Caco-2 (cell line): Measurements from ENCODE around the gene TUBB4B. TPM values are rescaled to one million over a fixed set of nuclear protein-coding genes. Genes with fewer than 3 reads are reported as not detected.

Experiments
- BruUV-seq: library from RNA; stranded (reverse); fragments of 400-500 nt; replicated peaks from 2 replicates; lab custom pipeline; 2021; lab: Mats Ljungman, UMichigan
- CTCF ChIA-PET: fragments of 300-600 bp; sonication (Branson Sonifier 250); formaldehyde crosslinking; loops from one replicate; lab custom pipeline; 2022; ENCODE audit warnings: antibody characterized with exemption; lab: Charles Lee
- POLR2A ChIA-PET: fragments of 300-600 bp; sonication (Branson Sonifier 250); formaldehyde crosslinking; loops from one replicate; lab custom pipeline; 2022; ENCODE audit warnings: antibody characterized with exemption; lab: Charles Lee
- DNase-seq, 2 experiments: peaks; one replicate each; pipeline versions ENCODE4 v3.0.0 to v3.0.0-alpha.2; 2020 to 2022
- H3K27me3 ChIP-seq: replicated peaks from 2 replicates; pipeline ENCODE4 v1.6.0; 2011; ENCODE audit warnings: low read length; ENCODE audit not compliant: control insufficient read depth, insufficient read depth
- H3K36me3 ChIP-seq: 2 replicates; pipeline ENCODE4 v1.5.1; 2011; ENCODE audit warnings: low read length; ENCODE audit not compliant: control insufficient read depth, insufficient read depth
- H3K4me1 ChIP-seq: fragments of 250-450 bp; sonication (Bioruptor Pico); 2 replicates; pipeline ENCODE4 v1.5.1; 2020; ENCODE audit warnings: mild to moderate bottlenecking
- H3K4me3 ChIP-seq: 2 replicates; pipeline ENCODE4 v1.5.1; 2011; ENCODE audit warnings: low read depth, mild to moderate bottlenecking, control low read depth, low read length
- H3K9me3 ChIP-seq: fragments of 250-450 bp; sonication (Bioruptor Pico); 2 replicates; pipeline ENCODE4 v1.5.1; 2020; ENCODE audit warnings: mild to moderate bottlenecking, moderate library complexity
- H3K27ac Mint-ChIP-seq: one replicate; pipeline ENCODE4 v1.8.0; 2022; ENCODE audit warnings: mixed read lengths; ENCODE audit not compliant: unreplicated experiment
- H3K27me3 Mint-ChIP-seq: one replicate; pipeline ENCODE4 v1.8.0; 2022; ENCODE audit warnings: mixed read lengths; ENCODE audit not compliant: insufficient read depth, unreplicated experiment
- H3K36me3 Mint-ChIP-seq: one replicate; pipeline ENCODE4 v1.8.0; 2022; ENCODE audit warnings: mild to moderate bottlenecking, mixed read lengths; ENCODE audit not compliant: insufficient read depth, unreplicated experiment
- H3K4me1 Mint-ChIP-seq: one replicate; pipeline ENCODE4 v1.8.0; 2022; ENCODE audit warnings: low read depth, mixed read lengths; ENCODE audit not compliant: unreplicated experiment
- H3K4me3 Mint-ChIP-seq: one replicate; pipeline ENCODE4 v1.8.0; 2022; ENCODE audit warnings: mild to moderate bottlenecking, moderate library complexity, mixed read lengths; ENCODE audit not compliant: unreplicated experiment
- H3K9me3 Mint-ChIP-seq: one replicate; pipeline ENCODE4 v1.8.0; 2022; ENCODE audit warnings: mixed read lengths; ENCODE audit not compliant: unreplicated experiment
- CTCF ChIP-seq, 2 experiments: fragments of 200-600 bp in 1 of 2; IDR thresholded peaks; 1 replicate in 1 of 2; 2 replicates in 1 of 2; pipeline versions ENCODE4 v1.5.1 to v1.8.0; 2011 to 2022; ENCODE audit warnings: antibody characterized with exemption in 1 of 2, control low read depth in 1 of 2, inconsistent platforms in 1 of 2, low read depth in 1 of 2, low read length in 1 of 2, mild to moderate bottlenecking in 1 of 2, moderate library complexity in 1 of 2; ENCODE audit not compliant: insufficient read depth in 1 of 2, severe bottlenecking in 1 of 2, unreplicated experiment in 1 of 2
- intact Hi-C: fragments of 100-400 bp; cut with micrococcal nuclease; formaldehyde crosslinking; loops from one replicate; pipeline ENCODE4 v1.10.0; 2022; ENCODE audit not compliant: unreplicated experiment
- total RNA-seq: library from RNA; stranded (reverse); gene quantifications from 2 replicates; pipeline ENCODE4 v1.2.3, GENCODE V29; 2022

TUBB4B gene
- total RNA-seq, 1 experiment from 2014 or later = 487 TPM

DNA sequence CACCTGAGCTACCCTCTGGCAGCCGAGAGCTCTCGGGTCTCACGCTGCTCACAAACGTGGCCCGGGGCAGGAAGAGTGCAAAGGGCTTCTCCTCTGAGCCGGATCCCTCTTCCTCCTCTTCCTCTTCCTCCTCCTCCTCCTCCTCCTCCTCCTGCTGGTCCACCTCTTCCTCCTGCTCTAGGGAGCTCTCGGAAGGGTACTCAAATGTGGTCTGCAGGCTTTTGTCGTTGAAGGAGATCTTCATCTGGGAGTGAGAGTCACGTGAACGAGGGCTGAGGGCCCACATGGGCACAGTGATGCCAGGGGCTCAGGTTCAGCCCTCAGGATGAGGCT lies 48.7 kb upstream of the TUBB4B start:
- POLR2A ChIA-PET = interaction anchor here (0.6 kb wide), 1 partner anchor 8 kb away, joined by 3 read pairs; the partner anchor contains the start of gene TPRN
- no peak for TF ChIP-seq CTCF (IDR thresholded peaks at IDR 0.05; ENCODE audit: insufficient read depth in 1 of 2, low read depth in 1 of 2, low read length in 1 of 2, severe bottlenecking in 1 of 2, unreplicated experiment in 1 of 2)
- intact Hi-C loops = no loop called here
- Mint-ChIP-seq H3K27ac (no peak overlapping the region), H3K27me3 (no peaks in the 10 kb centered on the region), H3K4me3 (no peak overlapping the region), H3K9me3 (no peaks in the 10 kb centered on the region), H3K36me3 (peaks cover 46% of the 10 kb centered on the region), H3K4me1 (peaks cover 19% of the 10 kb centered on the region)
- BruUV-seq = no TSS peak
- H3K9me3 ChIP-seq = no peaks in the 10 kb centered on the region
- H3K36me3 ChIP-seq = peaks cover 2% of the 10 kb centered on the region
- no peaks in the 10 kb centered on the region for H3K27me3 ChIP-seq
- peaks cover 18% of the 10 kb centered on the region for H3K4me1 ChIP-seq
- DNase-seq = no peak
- CTCF ChIA-PET = interaction anchor here (0.8 kb wide), 1 partner anchor 44 kb away, joined by 3 read pairs; no protein-coding TSS in a partner anchor
- no peak overlapping the region for H3K4me3 ChIP-seq

- no TSS peak for BruUV-seq
- Mint-ChIP-seq H3K4me3 (no peak overlapping the region), H3K27me3 (no peaks in the 10 kb centered on the region)
Measured at GRCh38 chr9:137192859-137193258, 48.2 kb upstream of the TUBB4B start.

DNA sequence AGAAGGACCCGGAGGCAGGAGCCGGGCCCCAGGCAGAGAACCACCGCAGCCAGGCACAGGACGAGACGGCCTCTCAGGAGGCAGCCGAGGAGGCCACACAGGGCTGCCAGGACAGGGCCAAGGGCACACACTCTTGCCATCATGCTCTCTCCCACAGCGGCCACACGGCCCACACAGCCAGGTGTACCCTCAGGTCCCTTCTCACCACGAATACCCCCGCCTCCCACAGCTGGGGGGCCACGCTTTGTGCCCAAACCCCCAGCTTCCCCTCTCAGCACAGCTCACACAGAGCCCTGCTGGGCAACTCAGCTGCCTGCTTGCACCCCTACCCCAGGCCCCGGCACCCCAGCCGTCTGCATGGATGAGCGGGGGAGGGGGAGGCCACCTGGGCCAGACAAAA lies 47.3 kb upstream of the TUBB4B start:
- H3K27me3 Mint-ChIP-seq = no peaks in the 10 kb centered on the region
- no peak for TF ChIP-seq CTCF (IDR thresholded peaks at IDR 0.05; ENCODE audit: insufficient read depth in 1 of 2, low read depth in 1 of 2, low read length in 1 of 2, severe bottlenecking in 1 of 2, unreplicated experiment in 1 of 2)
- POLR2A ChIA-PET = no interaction called here
- CTCF ChIA-PET = no interaction called here
- no peak overlapping the region for H3K4me3 Mint-ChIP-seq
- H3K4me1 Mint-ChIP-seq = peaks cover 15% of the 10 kb centered on the region
- intact Hi-C loops = no loop called here
- peaks cover 2% of the 10 kb centered on the region for H3K36me3 ChIP-seq
- no TSS peak for BruUV-seq
- H3K27ac Mint-ChIP-seq = no peak overlapping the region
- H3K9me3 Mint-ChIP-seq = no peaks in the 10 kb centered on the region
- no peaks in the 10 kb centered on the region for H3K9me3 ChIP-seq
- no peak overlapping the region for H3K4me3 ChIP-seq
- peaks cover 33% of the 10 kb centered on the region for H3K36me3 Mint-ChIP-seq
- DNase-seq = no peak
- peaks cover 29% of the 10 kb centered on the region for H3K4me1 ChIP-seq
- H3K27me3 ChIP-seq = no peaks in the 10 kb centered on the region

More at GRCh38 chr9:137192859-137193258, 48.2 kb upstream of the TUBB4B start:
- no peak overlapping the region for H3K27ac Mint-ChIP-seq
- H3K9me3 ChIP-seq = no peaks in the 10 kb centered on the region
- peaks cover 20% of the 10 kb centered on the region for H3K4me1 ChIP-seq
- POLR2A ChIA-PET = no interaction called here
- H3K9me3 Mint-ChIP-seq = no peaks in the 10 kb centered on the region
- H3K36me3 ChIP-seq = peaks cover 2% of the 10 kb centered on the region
- intact Hi-C loops = no loop called here
- no peak overlapping the region for H3K4me3 ChIP-seq
- no peaks in the 10 kb centered on the region for H3K27me3 ChIP-seq
- peaks cover 42% of the 10 kb centered on the region for H3K36me3 Mint-ChIP-seq
- H3K4me1 Mint-ChIP-seq = peaks cover 15% of the 10 kb centered on the region
- DNase-seq = no peak
- no peak for TF ChIP-seq CTCF (IDR thresholded peaks at IDR 0.05; ENCODE audit: insufficient read depth in 1 of 2, low read depth in 1 of 2, low read length in 1 of 2, severe bottlenecking in 1 of 2, unreplicated experiment in 1 of 2)
- CTCF ChIA-PET = no interaction called here
